GM18505 (cell line): ENCODE data around the gene UBE2E1.
"Not testable (repeated sequence)": the region's sequence is repeated elsewhere in the genome, so short reads cannot be mapped to it uniquely, and the experiment has no call there.

ENCODE experiments used
- ATAC-seq: cut with Tn5 transposase; IDR thresholded peaks from one replicate; pipeline ENCODE4 v1.9.1; 2021; ENCODE audit not compliant: unreplicated experiment
- POLR2A ChIP-seq: IDR thresholded peaks from 4 replicates; pipeline ENCODE4 v1.6.1; 2011; ENCODE audit warnings: borderline replicate concordance; ENCODE audit not compliant: insufficient read depth, insufficient read length; ENCODE audit errors: extremely low read depth

UBE2E1 gene

DNA sequence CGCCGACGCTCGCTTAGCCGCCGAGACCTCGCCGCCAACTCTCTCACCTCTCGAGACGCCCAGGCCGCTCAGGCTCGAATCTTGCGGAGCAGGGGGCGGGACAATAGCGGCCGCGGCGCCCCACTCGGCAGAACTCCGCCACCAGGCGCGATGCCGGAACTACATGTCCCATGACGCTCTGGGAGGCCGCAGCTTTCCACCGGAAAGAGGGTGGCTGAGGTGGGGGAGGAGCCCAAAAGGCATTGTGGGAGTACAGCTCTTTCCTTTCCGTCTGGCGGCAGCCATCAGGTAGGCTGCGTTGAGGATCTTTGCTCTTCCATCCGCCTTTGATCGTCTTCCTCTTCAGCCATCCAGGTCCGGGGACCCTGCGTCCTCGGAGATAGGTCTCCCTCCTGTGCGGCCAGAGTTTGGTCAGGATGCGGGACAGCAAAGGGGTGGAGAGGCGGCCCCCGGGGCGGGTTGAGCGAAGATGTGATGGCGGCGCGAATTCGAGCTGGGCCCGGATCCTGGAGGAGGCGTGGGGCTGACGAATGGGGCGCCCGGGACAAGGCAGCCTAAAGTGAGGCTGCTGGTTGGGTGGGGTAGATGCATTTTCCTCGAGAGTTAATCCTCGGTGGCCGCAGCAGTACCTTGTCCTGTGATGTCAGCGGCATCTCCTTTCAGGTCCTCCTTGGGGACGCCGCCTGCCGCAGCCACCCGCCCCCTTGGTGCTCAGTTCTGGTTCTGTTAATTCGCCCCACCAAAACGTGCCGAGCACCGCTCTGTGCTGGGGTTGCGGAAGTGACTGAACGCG lies 111.3 kb downstream of the UBE2E1 start, which contains the start of the genes NKIRAS1 and RPL15:
TSS of gene NKIRAS1 (minus strand) at position 105 of the 793 bp plus-strand sequence. CDS start 6,086 bp downstream, outside the sequence.
TSS of gene RPL15 (plus strand) at position 247 of the 793 bp plus-strand sequence. CDS start 728 bp downstream, outside the sequence.
- peak; percentile 100 for TF ChIP-seq POLR2A
- peak; percentile 94 for ATAC-seq

DNA sequence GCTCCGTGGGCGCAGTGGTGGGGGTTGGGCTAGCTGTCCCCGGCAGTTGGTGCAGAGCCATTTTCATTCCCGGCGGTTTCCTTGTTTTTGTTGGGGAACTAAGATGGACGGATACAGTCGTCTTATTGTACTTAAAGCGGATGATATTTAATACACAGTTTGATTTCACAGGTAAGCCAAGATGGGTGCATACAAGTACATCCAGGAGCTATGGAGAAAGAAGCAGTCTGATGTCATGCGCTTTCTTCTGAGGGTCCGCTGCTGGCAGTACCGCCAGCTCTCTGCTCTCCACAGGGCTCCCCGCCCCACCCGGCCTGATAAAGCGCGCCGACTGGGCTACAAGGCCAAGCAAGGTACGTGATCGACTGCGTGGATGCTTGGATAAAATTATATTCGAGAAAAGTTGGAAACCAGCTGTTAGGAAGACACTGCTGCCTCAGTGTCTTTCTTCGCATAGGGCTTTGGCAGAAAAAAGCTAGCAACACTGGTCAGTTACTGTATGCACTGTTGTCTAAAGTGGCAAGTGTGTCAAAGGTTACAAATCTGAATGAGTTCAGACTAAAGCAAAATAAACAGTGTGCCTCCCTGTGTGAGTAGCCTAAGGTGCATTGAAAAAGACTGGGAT lies 112.0 kb downstream of the UBE2E1 start:
- ATAC-seq, result not testable (repeated sequence)

DNA sequence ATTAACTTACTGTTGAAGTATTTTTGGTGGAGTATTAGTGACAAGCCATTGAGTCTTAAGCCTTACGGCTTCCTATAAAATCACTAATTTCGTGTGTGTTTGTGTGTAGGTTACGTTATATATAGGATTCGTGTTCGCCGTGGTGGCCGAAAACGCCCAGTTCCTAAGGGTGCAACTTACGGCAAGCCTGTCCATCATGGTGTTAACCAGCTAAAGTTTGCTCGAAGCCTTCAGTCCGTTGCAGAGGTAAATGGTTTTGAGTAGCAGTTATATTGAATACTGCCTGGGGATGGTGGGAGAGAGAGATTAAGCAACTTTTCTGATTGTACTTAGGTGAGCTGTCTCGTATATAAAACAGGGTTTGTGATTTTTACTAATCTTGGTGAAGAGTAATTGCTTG lies 112.6 kb downstream of the UBE2E1 start:
- not testable (repeated sequence) for ATAC-seq

DNA sequence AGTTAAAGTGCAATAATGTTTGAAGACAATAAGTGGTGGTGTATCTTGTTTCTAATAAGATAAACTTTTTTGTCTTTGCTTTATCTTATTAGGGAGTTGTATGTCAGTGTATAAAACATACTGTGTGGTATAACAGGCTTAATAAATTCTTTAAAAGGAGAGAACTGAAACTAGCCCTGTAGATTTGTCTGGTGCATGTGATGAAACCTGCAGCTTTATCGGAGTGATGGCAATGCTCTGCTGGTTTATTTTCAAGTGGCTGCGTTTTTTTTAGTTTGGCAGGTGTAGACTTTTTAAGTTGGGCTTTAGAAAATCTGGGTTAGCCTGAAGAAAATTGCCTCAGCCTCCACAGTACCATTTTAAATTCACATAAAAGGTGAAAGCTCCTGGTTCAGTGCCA lies 113.9 kb downstream of the UBE2E1 start:
- TF ChIP-seq POLR2A, result no peak

DNA sequence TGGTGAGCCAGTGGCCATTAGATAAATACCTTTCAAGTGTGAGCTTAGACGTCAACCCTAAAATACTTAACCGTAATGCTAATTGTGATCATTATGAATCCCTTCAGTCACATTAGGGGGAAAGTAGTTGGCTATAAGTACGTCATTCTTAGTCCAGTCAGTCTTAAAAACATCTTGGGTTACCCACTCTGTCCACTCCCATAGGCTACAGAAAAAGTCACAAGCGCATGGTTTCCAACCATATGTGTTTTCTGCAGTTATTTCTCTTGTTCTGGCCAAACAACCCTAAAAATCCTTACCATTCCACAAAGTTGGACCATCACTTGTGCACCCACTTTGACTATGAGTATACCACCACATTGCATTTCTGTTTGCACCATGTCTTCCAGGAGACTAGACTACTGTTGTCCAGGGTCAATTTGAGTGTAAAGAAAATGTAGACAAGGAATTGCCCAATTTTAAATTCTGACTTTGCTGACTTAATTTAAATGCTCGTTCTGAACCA lies 114.4 kb downstream of the UBE2E1 start:
- TF ChIP-seq POLR2A, result no peak
- ATAC-seq, result no peak

More for the DNA sequence above, 113.9 kb downstream of the UBE2E1 start:
- ATAC-seq, result no peak

DNA sequence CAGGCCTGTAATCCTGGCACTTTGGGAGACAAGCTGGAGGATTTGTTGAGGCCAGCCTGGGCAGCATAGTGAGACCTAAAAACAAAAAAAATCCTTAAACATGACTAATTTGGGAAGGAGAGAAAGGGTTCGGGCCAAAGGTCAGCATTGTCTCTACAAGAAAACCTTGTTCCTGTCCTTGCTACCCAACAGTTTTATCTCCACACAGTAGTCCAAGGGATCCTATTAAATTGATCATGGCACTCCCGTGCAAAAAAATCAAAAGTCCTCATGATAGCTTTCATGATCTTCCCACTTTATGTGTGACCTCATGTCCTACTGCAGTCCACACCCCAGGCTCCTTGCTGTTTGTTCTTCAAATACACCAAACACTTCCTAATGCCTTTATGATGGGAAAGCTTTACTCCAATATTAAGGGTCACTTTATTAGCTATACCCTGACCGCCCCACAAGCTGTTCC lies 115.3 kb downstream of the UBE2E1 start:
- ATAC-seq, result no peak
- TF ChIP-seq POLR2A, result peak; percentile 50

DNA sequence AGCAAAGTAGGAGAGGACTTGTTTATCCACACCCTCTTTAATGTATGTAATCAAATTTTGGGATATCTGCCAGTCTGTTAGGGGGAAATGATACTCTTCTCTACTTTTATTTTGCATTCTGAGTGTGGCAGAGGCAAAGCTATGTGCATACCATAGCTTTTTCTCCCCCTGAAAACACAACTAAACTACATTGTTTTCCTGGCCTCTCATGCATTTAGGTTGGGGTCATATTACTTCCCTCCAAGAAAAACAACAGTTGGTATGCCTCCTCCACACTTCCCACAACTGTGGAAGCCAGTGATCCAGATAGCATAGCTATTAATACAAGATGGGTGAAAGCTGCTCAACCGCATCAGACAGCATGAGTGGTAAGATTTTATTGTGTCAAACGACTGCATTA lies 118.0 kb downstream of the UBE2E1 start:
- ATAC-seq, result no peak
- TF ChIP-seq POLR2A, result no peak

DNA sequence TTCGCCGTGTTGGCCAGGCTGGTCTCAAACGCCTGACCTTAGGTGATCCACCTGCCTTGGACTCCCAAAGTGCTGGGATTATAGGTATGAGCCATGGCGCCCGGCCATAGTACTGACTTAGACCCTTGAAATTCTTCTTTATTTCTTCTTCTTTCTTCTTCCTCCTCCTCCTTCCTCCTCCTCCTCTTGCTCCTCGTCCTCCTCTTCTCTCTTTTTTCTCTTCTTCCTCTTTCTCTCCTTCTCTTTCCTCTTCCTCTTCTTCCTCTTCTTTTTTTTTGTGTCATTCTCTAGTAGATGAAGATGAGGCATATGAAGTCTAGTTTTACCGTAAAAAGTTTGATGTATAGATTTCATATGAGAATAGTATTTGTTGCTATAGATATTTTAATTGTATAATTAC lies 120.5 kb downstream of the UBE2E1 start:
- ATAC-seq, result no peak
- TF ChIP-seq POLR2A, result no peak

DNA sequence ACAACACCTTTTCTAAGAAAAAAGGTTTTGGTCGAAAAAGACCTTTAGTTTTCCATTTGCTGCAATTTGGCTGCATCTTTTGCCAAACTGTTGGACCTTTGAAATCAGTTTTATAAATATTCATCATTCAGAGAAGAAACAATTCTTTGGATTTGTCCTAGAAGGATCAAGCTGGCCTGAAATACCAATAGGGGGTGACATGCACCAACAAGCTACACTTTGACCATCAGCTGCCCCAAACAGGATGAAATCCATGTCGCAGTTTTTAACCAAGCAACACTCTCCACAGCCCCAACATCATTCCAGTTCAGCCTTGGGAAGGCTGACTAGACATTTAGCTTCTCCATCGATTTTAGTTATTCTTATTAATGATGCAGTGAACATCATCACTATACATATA lies 121.0 kb downstream of the UBE2E1 start:
- TF ChIP-seq POLR2A, result no peak
- ATAC-seq, result no peak

DNA sequence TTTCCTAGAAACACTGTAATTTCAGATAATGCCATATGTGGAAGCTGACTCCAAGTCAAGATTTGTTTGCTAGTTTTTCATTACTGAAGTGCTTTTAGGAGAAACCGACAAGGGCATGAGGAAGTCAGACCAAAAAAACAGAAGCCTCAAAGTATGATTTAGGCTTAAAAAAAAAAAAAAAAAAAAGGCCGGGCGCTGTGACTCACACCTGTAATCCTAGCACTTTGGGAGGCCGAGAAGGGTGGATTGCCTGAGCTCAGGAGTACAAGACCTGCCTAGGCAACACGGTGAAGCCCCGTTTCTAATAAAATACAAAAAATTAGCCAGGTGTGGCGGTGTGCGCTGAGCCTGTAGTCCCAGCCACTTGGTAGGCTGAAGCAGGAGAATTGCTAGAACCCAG lies 122.8 kb downstream of the UBE2E1 start:
- no peak for ATAC-seq
- no peak for TF ChIP-seq POLR2A

DNA sequence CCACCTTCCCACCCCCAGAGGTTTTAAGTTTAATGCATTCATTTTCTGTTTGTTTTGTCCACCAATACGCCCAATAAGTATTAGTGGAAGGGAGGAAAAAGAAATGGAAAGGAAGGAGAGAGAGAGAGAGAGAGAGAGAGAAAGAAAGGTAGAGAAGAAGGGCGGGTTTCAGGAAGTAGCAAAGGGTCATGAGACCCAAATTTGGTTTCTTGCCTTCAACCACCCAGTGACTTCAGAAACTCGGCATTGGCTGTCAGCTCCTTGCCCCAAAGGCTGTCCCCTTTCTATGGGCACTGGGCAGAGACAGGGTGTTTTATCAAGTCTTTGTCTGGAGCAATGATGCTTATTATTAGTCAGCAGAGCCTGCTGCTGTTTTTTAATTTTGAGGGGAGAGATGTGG lies 125.8 kb downstream of the UBE2E1 start:
- ATAC-seq, result no peak
- TF ChIP-seq POLR2A, result no peak

DNA sequence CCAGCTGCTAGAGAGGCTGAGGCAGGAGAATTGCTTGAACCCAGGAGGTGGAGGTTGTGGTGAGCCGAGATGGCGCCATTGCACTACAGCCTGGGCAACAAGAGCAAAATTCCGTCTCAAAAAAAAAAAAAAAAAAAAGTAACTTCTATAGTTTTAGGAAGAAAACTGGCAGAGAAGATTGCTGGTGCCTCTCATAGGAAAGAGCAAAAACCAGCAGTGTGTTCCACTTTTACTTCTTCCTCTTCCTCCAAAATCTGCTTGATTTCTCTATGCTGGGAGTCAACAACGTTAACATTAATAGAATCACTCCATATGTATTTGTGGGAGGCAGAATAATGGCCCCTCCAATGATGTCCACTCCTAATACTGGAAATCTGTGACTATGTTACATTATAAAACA lies 126.8 kb downstream of the UBE2E1 start:
- ATAC-seq, result no peak

DNA sequence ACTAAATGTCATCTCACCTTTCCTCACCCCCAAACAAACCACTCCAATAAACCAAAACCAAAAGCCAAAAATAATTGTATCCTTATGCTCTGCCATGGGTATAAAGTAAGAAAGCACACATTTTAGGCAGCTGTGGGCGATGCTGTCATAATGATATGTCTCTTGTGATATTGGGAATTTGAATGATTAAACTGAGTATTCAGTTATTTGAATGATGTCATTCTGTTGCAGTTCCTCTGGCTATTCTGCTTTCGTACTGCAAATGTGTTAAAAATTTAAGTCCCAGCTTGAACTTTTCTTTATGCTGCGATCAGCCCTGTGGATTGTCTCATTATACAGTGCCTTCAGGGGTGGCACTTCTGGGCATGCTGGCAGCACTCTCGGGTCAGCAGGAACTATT lies 128.5 kb downstream of the UBE2E1 start:
- TF ChIP-seq POLR2A, result no peak
- no peak for ATAC-seq

More for the DNA sequence above, 126.8 kb downstream of the UBE2E1 start:
- no peak for TF ChIP-seq POLR2A

DNA sequence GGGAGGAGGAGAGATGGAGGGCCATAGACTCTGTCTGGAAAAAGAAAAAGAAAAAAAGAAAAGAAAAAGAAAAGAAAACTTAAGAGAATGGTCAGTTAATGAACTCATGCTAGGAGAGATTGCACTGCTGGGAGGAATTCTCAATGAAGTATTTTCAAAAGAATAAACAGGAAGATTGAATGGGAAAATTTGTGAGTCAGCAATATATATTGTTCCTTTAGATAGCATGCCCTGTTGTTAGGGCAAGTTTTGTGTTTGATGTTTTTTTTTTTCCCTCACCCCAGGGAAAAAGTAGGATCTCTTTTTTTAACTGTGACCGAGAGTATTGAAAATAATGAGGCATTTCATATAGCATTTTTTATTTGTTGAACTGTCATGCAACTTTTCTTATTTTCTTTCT lies 131.5 kb downstream of the UBE2E1 start:
- ATAC-seq, result no peak
- no peak for TF ChIP-seq POLR2A
